GM19099 (cell line): ENCODE results near the gene SH3YL1.

Source experiments
- POLR2A ChIP-seq: IDR thresholded peaks from 3 replicates; pipeline ENCODE4 v1.6.1; 2011; ENCODE audit warnings: low read depth; ENCODE audit not compliant: insufficient read length; ENCODE audit errors: extremely low read depth

SH3YL1 gene

GRCh38 chr2:263774-264492 lies at the start of gene SH3YL1:
Gene SH3YL1 (minus strand): TSS chr2:264032. CDS start chr2:263984, 48 bp downstream.
- TF ChIP-seq POLR2A = no peak

- no peak for TF ChIP-seq POLR2A
These were observed 47.2 kb upstream of the SH3YL1 start for GRCh38 chr2:310994-311393.

- TF ChIP-seq POLR2A = no peak
These were observed 46.2 kb upstream of the SH3YL1 start for GRCh38 chr2:309954-310510.

- no peak for TF ChIP-seq POLR2A
These were observed 45.5 kb upstream of the SH3YL1 start for GRCh38 chr2:309148-309953.

GRCh38 chr2:305366-305765 lies 41.5 kb upstream of the SH3YL1 start:
- no peak for TF ChIP-seq POLR2A

GRCh38 chr2:296354-296753 lies 32.5 kb upstream of the SH3YL1 start:
- TF ChIP-seq POLR2A = no peak

- no peak for TF ChIP-seq POLR2A
These were observed 31.3 kb upstream of the SH3YL1 start for GRCh38 chr2:295090-295489.

- no peak for TF ChIP-seq POLR2A
These were observed 26.4 kb upstream of the SH3YL1 start for GRCh38 chr2:290090-290722.

- no peak for TF ChIP-seq POLR2A
These were observed 25.7 kb upstream of the SH3YL1 start for GRCh38 chr2:289362-290089.

- TF ChIP-seq POLR2A = no peak
These were observed 25.0 kb upstream of the SH3YL1 start for GRCh38 chr2:288758-289361.

- no peak for TF ChIP-seq POLR2A
These were observed 24.3 kb upstream of the SH3YL1 start, which contains the start of gene ALKAL2 for GRCh38 chr2:287911-288757. Gene ALKAL2 (minus strand): TSS chr2:288091. CDS start chr2:287835, 256 bp downstream.

GRCh38 chr2:287471-287885 lies 23.6 kb upstream of the SH3YL1 start:
- no peak for TF ChIP-seq POLR2A

- TF ChIP-seq POLR2A = no peak
These were observed 23.1 kb upstream of the SH3YL1 start for GRCh38 chr2:286774-287392.
